ENCODE measurements around the gene SKIL. TPM values are rescaled to one million over a fixed set of nuclear protein-coding genes. Genes with fewer than 3 reads are reported as not detected.

Gene SKIL
- total RNA-seq, 1 experiment from 2014 or later: 94.2 TPM

DNA sequence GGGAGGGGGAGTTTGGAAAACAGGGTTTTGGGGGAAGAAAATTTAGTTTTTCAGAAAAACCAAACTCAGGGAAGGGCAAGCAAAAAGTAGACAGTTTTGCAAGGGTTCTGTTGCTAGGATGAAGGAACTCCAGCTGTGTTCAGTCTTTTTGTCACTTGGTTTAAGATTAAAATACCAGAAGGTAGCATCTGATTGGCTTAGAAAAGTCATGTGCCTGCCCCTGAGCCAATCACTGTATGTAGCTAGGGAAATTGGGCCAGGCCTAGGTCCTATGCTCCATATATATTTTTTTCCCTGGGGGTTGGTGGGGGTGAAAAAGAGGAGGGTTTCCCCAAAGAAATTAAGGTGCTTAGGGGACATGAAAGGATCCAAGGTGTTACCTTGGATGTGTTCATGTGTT lies 85.4 kb downstream of the SKIL start:
- Histone ChIP-seq H3K4me1 (ENCODE audit: control insufficient read depth, insufficient read depth, low read length) (no peaks in the 10 kb centered on the region), H3K27ac (ENCODE audit: low read length) (no peak overlapping the region), H3K27me3 (ENCODE audit: control insufficient read depth, insufficient read depth, low read length) (peaks cover 2% of the 10 kb centered on the region; the same call in 1 of the 2 replicates), H3K36me3 (ENCODE audit: control insufficient read depth, insufficient read depth, low read length) (no peaks in the 10 kb centered on the region), H3K9me3 (ENCODE audit: control insufficient read depth, insufficient read depth, low read depth, low read length) (no peaks in the 10 kb centered on the region), H3K4me3 (ENCODE audit: low read depth in 2 of 2, low read length in 2 of 2) (no peak overlapping the region)
- intact Hi-C loops (cut with micrococcal nuclease; ENCODE audit: unreplicated experiment) (no loop called here), in situ Hi-C loops (cut with HindIII; ENCODE audit: low pct_unique_long_range_greater_than_20kb, low sequenced_read_pairs) (no loop called here)
- no TSS peak for BruUV-seq (replicated peaks)
- DNase-seq (ENCODE audit: low read depth, low spot score): no peak
- ATAC-seq: no peak
- POLR2A ChIA-PET: no interaction called here
- CTCF ChIA-PET: interaction anchor here (0.7 kb wide), 1 partner anchor 30 kb away, joined by 14 read pairs; no protein-coding TSS in a partner anchor
- TF ChIP-seq SIN3A (IDR thresholded peaks at IDR 0.05; ENCODE audit: borderline replicate concordance, insufficient read depth, low read depth, low read length): no peak
- TF ChIP-seq CTCF (IDR thresholded peaks at IDR 0.05): no peak
- TF ChIP-seq TCF7L2 (IDR thresholded peaks at IDR 0.05; ENCODE audit: low read depth, low read length): no peak
- TF ChIP-seq, protein P1, sequence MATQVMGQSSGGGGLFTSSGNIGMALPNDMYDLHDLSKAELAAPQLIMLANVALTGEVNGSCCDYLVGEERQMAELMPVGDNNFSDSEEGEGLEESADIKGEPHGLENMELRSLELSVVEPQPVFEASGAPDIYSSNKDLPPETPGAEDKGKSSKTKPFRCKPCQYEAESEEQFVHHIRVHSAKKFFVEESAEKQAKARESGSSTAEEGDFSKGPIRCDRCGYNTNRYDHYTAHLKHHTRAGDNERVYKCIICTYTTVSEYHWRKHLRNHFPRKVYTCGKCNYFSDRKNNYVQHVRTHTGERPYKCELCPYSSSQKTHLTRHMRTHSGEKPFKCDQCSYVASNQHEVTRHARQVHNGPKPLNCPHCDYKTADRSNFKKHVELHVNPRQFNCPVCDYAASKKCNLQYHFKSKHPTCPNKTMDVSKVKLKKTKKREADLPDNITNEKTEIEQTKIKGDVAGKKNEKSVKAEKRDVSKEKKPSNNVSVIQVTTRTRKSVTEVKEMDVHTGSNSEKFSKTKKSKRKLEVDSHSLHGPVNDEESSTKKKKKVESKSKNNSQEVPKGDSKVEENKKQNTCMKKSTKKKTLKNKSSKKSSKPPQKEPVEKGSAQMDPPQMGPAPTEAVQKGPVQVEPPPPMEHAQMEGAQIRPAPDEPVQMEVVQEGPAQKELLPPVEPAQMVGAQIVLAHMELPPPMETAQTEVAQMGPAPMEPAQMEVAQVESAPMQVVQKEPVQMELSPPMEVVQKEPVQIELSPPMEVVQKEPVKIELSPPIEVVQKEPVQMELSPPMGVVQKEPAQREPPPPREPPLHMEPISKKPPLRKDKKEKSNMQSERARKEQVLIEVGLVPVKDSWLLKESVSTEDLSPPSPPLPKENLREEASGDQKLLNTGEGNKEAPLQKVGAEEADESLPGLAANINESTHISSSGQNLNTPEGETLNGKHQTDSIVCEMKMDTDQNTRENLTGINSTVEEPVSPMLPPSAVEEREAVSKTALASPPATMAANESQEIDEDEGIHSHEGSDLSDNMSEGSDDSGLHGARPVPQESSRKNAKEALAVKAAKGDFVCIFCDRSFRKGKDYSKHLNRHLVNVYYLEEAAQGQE (IDR thresholded peaks at IDR 0.05; ENCODE audit: insufficient read depth in 1 of 2, low read depth in 2 of 2, low read length in 1 of 2): no peak
- no peak for TF ChIP-seq POLR2AphosphoS5 (IDR thresholded peaks at IDR 0.05; ENCODE audit: low read depth, low read length)

- ATAC-seq: no peak
- POLR2A ChIA-PET: no interaction called here
- Histone ChIP-seq H3K27me3 (ENCODE audit: control insufficient read depth, insufficient read depth, low read length) (peaks cover 2% of the 10 kb centered on the region; the same call in 1 of the 2 replicates), H3K36me3 (ENCODE audit: control insufficient read depth, insufficient read depth, low read length) (no peaks in the 10 kb centered on the region), H3K9me3 (ENCODE audit: control insufficient read depth, insufficient read depth, low read depth, low read length) (no peaks in the 10 kb centered on the region), H3K27ac (ENCODE audit: low read length) (no peak overlapping the region), H3K4me1 (ENCODE audit: control insufficient read depth, insufficient read depth, low read length) (no peaks in the 10 kb centered on the region; the same call in 1 of the 2 replicates), H3K4me3 (ENCODE audit: low read depth in 2 of 2, low read length in 2 of 2) (no peak overlapping the region)
- DNase-seq (ENCODE audit: low read depth, low spot score): no peak
- TF ChIP-seq SIN3A (IDR thresholded peaks at IDR 0.05; ENCODE audit: borderline replicate concordance, insufficient read depth, low read depth, low read length): no peak
- no peak for TF ChIP-seq POLR2AphosphoS5 (IDR thresholded peaks at IDR 0.05; ENCODE audit: low read depth, low read length)
- no peak for TF ChIP-seq CTCF (IDR thresholded peaks at IDR 0.05)
- TF ChIP-seq TCF7L2 (IDR thresholded peaks at IDR 0.05; ENCODE audit: low read depth, low read length): no peak
- TF ChIP-seq, protein P1 (IDR thresholded peaks at IDR 0.05; ENCODE audit: insufficient read depth in 1 of 2, low read depth in 2 of 2, low read length in 1 of 2): no peak
- CTCF ChIA-PET: no interaction called here
- BruUV-seq (replicated peaks): no TSS peak
- in situ Hi-C loops (cut with HindIII; ENCODE audit: low pct_unique_long_range_greater_than_20kb, low sequenced_read_pairs): no loop called here
- intact Hi-C loops (cut with micrococcal nuclease; ENCODE audit: unreplicated experiment): no loop called here
Observed at GRCh38 chr3:170443457-170443856, 85.9 kb downstream of the SKIL start.
